ENCODE data around the gene CHAT. TPM values are rescaled to one million over a fixed set of nuclear protein-coding genes. Genes with fewer than 3 reads are reported as not detected.

Gene CHAT
- polyA plus RNA-seq (2012; ENCODE audit: insufficient read length, low read depth): not detected

DNA sequence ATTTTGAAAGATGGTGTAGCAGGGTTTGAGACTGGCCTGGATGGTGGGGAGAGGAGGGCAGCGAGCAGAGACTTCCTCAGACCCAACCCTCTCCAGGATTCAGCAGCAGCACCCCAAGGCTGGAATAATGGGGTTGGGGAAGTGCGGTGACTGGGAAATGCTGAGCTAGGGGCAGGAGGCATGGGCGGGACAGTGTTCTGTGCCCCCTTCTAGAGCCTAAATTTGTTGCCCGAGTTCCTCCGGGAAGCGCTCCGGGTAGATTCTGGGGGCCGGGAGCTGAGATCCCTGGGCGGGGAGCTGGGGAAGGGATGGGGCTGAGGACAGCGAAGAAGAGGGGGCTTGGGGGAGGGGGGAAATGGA lies at the start of gene CHAT:
CHAT (plus strand) TSS at position 156 of the 360 bp plus-strand sequence; CDS start at position 309, 153 bp downstream.
- TF ChIP-seq POLR2AphosphoS5 (IDR thresholded peaks at IDR 0.05; ENCODE audit: low read depth, low read length): no peak
- TF ChIP-seq TAF1 (IDR thresholded peaks at IDR 0.05; ENCODE audit: borderline replicate concordance, insufficient read depth, low read length): no peak
- TF ChIP-seq SIN3A (IDR thresholded peaks at IDR 0.05; ENCODE audit: borderline replicate concordance, insufficient read depth, low read length): no peak
- TF ChIP-seq, protein P1, sequence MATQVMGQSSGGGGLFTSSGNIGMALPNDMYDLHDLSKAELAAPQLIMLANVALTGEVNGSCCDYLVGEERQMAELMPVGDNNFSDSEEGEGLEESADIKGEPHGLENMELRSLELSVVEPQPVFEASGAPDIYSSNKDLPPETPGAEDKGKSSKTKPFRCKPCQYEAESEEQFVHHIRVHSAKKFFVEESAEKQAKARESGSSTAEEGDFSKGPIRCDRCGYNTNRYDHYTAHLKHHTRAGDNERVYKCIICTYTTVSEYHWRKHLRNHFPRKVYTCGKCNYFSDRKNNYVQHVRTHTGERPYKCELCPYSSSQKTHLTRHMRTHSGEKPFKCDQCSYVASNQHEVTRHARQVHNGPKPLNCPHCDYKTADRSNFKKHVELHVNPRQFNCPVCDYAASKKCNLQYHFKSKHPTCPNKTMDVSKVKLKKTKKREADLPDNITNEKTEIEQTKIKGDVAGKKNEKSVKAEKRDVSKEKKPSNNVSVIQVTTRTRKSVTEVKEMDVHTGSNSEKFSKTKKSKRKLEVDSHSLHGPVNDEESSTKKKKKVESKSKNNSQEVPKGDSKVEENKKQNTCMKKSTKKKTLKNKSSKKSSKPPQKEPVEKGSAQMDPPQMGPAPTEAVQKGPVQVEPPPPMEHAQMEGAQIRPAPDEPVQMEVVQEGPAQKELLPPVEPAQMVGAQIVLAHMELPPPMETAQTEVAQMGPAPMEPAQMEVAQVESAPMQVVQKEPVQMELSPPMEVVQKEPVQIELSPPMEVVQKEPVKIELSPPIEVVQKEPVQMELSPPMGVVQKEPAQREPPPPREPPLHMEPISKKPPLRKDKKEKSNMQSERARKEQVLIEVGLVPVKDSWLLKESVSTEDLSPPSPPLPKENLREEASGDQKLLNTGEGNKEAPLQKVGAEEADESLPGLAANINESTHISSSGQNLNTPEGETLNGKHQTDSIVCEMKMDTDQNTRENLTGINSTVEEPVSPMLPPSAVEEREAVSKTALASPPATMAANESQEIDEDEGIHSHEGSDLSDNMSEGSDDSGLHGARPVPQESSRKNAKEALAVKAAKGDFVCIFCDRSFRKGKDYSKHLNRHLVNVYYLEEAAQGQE (IDR thresholded peaks at IDR 0.05; ENCODE audit: insufficient read depth in 1 of 2, low read depth in 2 of 2, low read length in 2 of 2): no peak
- TF ChIP-seq FOXP2 (optimal IDR thresholded peaks at IDR 0.05; ENCODE audit: borderline replicate concordance, extremely low read depth, extremely low read length, insufficient read depth): no peak

DNA sequence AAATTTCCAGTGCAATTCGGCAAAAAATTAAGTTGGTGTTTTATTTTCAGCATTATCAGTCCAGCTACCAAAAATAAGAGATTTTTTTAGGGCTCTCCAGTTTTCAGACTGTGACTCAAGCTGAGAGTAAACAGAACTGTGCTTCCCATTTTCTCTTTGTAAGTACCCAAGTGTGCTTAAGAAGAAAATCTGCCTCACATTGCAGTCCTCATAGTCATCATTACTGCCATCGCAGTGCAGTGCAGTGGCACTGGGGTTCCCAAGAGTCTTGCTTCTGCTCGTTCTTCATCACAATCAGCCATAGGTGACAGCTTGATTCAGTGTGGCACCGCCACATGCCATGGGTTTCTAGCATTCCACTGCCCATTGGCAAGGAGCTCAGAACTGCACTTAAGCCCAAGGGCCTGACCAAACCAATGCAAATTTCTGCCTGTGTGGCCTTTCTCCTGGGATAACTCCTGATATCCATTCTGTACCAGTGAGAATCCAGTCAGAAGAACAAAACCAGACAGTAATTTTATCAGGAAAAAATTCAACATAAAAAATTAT lies 49.3 kb upstream of the CHAT start:
- TF ChIP-seq TAF1 (IDR thresholded peaks at IDR 0.05; ENCODE audit: borderline replicate concordance, insufficient read depth, low read length) (no peak), FOXP2 (optimal IDR thresholded peaks at IDR 0.05; ENCODE audit: borderline replicate concordance, extremely low read depth, extremely low read length, insufficient read depth) (no peak), POLR2AphosphoS5 (IDR thresholded peaks at IDR 0.05; ENCODE audit: low read depth, low read length) (no peak), SIN3A (IDR thresholded peaks at IDR 0.05; ENCODE audit: borderline replicate concordance, insufficient read depth, low read length) (no peak)
- TF ChIP-seq, protein P1 (IDR thresholded peaks at IDR 0.05; ENCODE audit: insufficient read depth in 1 of 2, low read depth in 2 of 2, low read length in 2 of 2): no peak

DNA sequence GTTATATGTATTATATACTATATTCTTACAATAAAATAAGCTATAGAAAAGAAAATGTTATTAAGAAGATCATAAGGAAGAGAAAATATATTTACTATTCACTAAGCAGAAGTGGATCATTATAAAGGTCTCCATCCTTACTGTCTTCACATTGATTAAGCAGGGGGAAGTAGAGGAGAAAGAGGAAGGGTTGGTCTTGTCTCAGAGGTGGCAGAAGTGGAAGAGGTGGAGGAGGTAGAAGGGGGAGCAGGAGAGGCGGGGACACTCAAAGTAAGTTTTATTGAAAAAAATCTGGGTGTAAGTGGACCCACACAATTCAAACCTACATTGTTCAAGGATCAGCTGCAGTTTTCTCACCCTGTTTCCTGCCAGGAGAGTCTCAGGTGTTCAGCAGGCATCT lies 46.0 kb upstream of the CHAT start:
- TF ChIP-seq POLR2AphosphoS5 (IDR thresholded peaks at IDR 0.05; ENCODE audit: low read depth, low read length): no peak
- TF ChIP-seq SIN3A (IDR thresholded peaks at IDR 0.05; ENCODE audit: borderline replicate concordance, insufficient read depth, low read length): no peak

DNA sequence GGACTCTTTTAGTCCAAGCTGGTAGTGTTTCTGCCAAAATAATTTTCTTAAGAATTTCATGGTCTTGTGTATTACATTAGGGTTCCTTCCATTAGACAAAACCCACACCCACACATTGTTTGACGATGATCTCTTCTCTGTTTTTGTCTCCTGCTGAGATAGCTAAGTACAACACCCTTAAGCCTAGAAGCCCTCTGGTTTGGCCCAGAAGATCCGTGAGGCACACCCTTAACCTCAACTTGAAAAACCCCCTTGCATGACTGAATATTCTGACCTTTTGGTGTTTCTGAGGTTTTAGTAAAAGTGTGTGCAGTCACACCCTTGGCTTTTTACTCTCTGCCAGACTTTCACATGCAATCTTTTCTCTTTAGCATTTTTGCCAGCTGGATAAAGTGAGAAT lies 45.6 kb upstream of the CHAT start:
- TF ChIP-seq FOXP2 (optimal IDR thresholded peaks at IDR 0.05; ENCODE audit: borderline replicate concordance, extremely low read depth, extremely low read length, insufficient read depth): no peak

DNA sequence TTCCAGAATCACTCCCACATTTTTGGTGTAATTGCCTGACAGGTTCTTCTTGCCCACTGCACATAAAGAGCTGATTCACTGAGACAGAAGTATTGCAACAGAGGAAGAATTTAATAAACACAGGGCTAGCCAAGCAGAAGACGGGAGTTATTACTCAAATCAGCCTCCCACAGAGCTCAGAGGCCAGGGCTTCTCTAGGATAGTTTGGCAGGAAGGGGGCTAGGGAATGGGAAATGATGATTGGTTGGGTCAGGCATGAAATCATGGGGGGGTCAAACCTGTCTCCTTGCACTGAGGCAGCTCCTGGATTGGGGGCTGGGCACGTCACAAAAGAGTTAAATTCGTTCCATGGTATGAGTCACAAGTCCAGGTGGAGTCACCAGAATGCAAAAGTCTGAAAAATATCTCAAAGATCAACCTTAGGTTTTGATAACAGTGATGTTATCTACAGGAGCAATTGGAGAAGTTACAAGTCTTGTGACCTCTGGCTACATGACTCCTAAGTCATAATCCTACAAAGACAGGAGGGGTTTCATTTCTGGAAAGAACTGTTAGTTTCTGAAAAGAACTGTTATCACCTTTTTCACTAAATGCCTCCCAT lies 44.7 kb upstream of the CHAT start:
- TF ChIP-seq FOXP2 (optimal IDR thresholded peaks at IDR 0.05; ENCODE audit: borderline replicate concordance, extremely low read depth, extremely low read length, insufficient read depth) (no peak), SIN3A (IDR thresholded peaks at IDR 0.05; ENCODE audit: borderline replicate concordance, insufficient read depth, low read length) (no peak), TAF1 (IDR thresholded peaks at IDR 0.05; ENCODE audit: borderline replicate concordance, insufficient read depth, low read length) (no peak), POLR2AphosphoS5 (IDR thresholded peaks at IDR 0.05; ENCODE audit: low read depth, low read length) (no peak)
- TF ChIP-seq, protein P1 (IDR thresholded peaks at IDR 0.05; ENCODE audit: insufficient read depth in 1 of 2, low read depth in 2 of 2, low read length in 2 of 2): no peak

DNA sequence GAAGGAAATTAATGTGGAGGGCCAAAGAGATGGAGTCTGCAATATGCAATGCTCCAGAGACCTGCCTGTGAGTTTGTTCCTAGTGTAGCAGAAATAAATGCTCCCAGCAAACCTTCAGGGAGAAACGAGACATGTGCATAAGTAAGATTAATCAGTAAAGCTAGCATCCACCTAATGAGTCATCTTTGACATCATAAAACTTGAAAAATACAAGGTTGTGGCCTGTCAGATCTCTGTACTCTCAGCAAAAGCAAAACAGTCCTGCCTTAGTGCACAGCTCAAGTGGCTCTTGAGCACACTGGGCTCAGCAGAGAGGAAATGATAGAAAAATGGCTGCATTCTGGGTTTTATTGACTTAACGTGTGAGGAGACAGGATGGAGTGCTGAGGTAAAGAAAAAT lies 42.4 kb upstream of the CHAT start:
- TF ChIP-seq TAF1 (IDR thresholded peaks at IDR 0.05; ENCODE audit: borderline replicate concordance, insufficient read depth, low read length): no peak
- TF ChIP-seq POLR2AphosphoS5 (IDR thresholded peaks at IDR 0.05; ENCODE audit: low read depth, low read length): no peak
- no peak for TF ChIP-seq FOXP2 (optimal IDR thresholded peaks at IDR 0.05; ENCODE audit: borderline replicate concordance, extremely low read depth, extremely low read length, insufficient read depth)
- no peak for TF ChIP-seq SIN3A (IDR thresholded peaks at IDR 0.05; ENCODE audit: borderline replicate concordance, insufficient read depth, low read length)

All from PFSK-1 (cell line).